Epithelial cell of proximal tubule (primary cell): ENCODE data around the gene IGSF8. TPM values are rescaled to one million over a fixed set of nuclear protein-coding genes. Genes with fewer than 3 reads are reported as not detected.

Experiments
- DNase-seq: peaks from one replicate; pipeline ENCODE4 v3.0.0-alpha.2; 2011; ENCODE audit warnings: low read depth
- H3K4me3 ChIP-seq: 2 replicates; pipeline ENCODE4 v1.5.1; 2011; ENCODE audit warnings: low read depth, mild to moderate bottlenecking, low read length
- total RNA-seq: library from RNA; depleted of rRNA; stranded (reverse); fragments of >200 nt; gene quantifications from 2 replicates; pipeline ENCODE4 v1.2.3, GENCODE V29; 2015
- TF ChIP-seq, protein P1 (sequence below): conservative IDR thresholded peaks from 2 replicates; pipeline ENCODE4 v1.5.1; 2012; ENCODE audit warnings: low read depth, mild to moderate bottlenecking, low read length

Gene IGSF8
- total RNA-seq, 1 donor from 2014 or later = 33.3 TPM

DNA sequence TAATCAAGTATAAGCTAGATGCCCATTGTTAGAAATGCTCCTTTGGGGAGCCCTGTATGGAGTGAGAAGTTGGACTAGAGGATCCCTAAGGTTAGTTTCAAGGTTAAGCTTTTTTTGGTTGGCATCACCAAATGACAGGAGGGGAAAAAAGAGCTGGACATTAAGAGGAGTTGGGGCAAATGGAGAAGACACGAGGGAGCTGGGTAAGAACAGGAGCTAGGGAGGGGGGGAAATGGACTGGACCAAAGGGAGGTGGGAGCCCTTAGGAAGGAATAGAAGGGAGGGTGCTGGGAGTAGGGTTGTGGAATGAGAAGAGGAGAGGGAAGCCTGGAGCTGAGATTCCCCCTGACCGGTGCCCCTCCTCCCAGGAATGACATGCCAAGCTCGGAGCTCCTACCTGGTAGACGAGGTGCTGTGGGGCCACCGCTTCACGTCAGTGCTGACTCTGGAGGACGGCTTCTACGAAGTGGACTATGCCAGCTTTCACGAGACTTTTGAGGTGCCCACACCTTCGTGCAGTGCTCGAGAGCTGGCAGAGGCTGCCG is 11.2 kb downstream of the IGSF8 start:
- H3K4me3 ChIP-seq = no peak overlapping the region
- no peak for DNase-seq
- TF ChIP-seq, protein P1, sequence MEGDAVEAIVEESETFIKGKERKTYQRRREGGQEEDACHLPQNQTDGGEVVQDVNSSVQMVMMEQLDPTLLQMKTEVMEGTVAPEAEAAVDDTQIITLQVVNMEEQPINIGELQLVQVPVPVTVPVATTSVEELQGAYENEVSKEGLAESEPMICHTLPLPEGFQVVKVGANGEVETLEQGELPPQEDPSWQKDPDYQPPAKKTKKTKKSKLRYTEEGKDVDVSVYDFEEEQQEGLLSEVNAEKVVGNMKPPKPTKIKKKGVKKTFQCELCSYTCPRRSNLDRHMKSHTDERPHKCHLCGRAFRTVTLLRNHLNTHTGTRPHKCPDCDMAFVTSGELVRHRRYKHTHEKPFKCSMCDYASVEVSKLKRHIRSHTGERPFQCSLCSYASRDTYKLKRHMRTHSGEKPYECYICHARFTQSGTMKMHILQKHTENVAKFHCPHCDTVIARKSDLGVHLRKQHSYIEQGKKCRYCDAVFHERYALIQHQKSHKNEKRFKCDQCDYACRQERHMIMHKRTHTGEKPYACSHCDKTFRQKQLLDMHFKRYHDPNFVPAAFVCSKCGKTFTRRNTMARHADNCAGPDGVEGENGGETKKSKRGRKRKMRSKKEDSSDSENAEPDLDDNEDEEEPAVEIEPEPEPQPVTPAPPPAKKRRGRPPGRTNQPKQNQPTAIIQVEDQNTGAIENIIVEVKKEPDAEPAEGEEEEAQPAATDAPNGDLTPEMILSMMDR = no peak

- H3K4me3 ChIP-seq = no peak overlapping the region
- TF ChIP-seq, protein P1 = no peak
- DNase-seq = no peak
These were observed 11.9 kb downstream of the IGSF8 start for GRCh38 chr1:160086456-160086892.

DNA sequence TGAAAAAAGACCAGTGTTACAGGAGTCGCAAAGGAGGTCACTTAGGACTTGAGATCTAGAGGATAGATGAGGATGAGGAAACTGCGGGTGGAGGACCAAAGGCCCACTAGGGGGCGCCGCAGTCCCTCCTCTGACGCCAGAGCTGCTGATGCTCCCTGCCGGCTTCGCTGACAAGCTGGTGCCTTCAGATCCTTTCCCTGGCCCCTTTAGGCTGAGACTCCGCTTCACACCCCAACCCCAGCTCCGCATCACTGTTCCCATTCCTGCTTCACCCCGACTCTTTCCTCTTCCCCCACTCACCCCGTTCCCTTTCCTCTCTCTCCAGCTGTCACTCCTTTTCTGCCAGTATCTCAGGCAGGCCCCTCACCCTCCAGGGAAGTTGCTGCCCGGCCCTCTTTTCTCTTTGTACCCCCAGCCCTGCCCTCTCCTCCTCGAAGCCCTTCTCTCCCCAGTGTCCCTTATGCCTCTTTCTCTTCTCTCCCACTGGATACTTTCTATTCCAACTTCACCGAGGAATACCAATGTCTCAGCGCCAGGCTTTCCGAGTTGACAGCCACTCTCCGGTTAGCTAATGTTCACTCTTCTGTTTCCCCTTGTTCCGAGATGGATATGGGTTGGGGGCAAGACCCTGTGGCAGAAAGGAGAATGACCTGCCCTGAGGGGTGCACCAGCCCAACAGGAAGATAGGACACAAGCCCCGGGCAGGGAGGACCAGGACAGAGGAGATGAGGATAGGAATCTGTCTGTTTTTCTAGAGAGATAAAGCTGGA is 12.5 kb downstream of the IGSF8 start:
- TF ChIP-seq, protein P1 = peak; percentile 85
- no peak for DNase-seq
- no peak overlapping the region for H3K4me3 ChIP-seq

GRCh38 chr1:160084771-160085321 is 13.6 kb downstream of the IGSF8 start:
- no peak overlapping the region for H3K4me3 ChIP-seq
- no peak for DNase-seq
- TF ChIP-seq, protein P1 = no peak

GRCh38 chr1:160083968-160084770 is 14.2 kb downstream of the IGSF8 start:
- TF ChIP-seq, protein P1 = peak; percentile 67
- peak overlapping the region; percentile 47 for H3K4me3 ChIP-seq
- no peak for DNase-seq

DNA sequence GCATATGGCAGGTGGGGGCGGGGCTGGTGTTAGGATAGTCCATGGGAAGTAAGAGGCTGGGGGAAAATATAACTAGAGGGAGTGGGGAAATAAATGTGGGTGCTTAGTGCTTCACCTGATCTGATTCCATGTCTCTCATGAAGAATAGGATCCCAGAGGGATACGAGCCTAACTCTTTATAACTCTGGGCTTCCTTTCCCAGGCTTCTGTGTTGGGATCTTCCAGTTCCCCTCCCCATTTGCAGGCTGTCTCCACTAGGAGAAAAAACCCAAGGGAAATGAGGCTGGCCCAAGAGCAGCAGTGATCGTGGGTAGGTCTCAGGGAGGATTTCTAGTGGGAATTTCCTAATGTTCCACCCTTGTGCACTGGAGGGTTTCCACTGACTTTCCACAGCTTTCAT is 15.5 kb downstream of the IGSF8 start:
- TF ChIP-seq, protein P1 = no peak
- no peak for DNase-seq
- no peak overlapping the region for H3K4me3 ChIP-seq
